Measurements from ENCODE around the gene PTPN6.

- TF ChIP-seq CTCF (IDR thresholded peaks at IDR 0.05) (no peak), POLR2AphosphoS5 (IDR thresholded peaks at IDR 0.05; ENCODE audit: low read depth, low read length) (no peak)
These were observed 23.0 kb upstream of the PTPN6 start for GRCh38 chr12:6928022-6928702.

Measured in Panc1 (cell line).